Measurements from ENCODE around the gene GCDH.

DNA sequence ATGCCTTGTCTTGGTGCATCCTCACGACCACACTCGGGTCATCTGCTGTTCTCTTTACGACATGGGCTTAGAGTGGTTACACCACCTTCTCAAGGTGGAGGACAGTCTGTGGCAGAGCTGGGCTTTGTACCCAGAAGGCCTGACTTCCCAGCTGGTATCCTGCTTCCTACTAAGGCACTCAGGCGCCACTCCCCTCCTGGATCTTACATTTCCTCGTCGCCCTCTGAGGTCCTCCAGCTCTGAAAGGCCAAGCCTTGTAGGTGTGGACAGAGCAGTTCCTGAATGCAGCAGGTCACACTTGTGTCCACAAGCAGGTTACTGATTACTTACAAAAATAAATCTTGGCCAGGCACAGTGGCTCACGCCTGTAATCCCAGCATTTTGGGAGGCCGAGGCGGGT, 16.2 kb downstream of the GCDH start:
- TF ChIP-seq, protein P1, sequence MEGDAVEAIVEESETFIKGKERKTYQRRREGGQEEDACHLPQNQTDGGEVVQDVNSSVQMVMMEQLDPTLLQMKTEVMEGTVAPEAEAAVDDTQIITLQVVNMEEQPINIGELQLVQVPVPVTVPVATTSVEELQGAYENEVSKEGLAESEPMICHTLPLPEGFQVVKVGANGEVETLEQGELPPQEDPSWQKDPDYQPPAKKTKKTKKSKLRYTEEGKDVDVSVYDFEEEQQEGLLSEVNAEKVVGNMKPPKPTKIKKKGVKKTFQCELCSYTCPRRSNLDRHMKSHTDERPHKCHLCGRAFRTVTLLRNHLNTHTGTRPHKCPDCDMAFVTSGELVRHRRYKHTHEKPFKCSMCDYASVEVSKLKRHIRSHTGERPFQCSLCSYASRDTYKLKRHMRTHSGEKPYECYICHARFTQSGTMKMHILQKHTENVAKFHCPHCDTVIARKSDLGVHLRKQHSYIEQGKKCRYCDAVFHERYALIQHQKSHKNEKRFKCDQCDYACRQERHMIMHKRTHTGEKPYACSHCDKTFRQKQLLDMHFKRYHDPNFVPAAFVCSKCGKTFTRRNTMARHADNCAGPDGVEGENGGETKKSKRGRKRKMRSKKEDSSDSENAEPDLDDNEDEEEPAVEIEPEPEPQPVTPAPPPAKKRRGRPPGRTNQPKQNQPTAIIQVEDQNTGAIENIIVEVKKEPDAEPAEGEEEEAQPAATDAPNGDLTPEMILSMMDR (IDR thresholded peaks at IDR 0.05): no peak
- TF ChIP-seq POLR2A (IDR thresholded peaks at IDR 0.05): no peak
- no peak for TF ChIP-seq EP300 (IDR thresholded peaks at IDR 0.05)
